Transverse colon (tissue), 3 donors: ENCODE results near the gene PLA2G4E.

Experiments used
- EP300 ChIP-seq: sonication (generic); formaldehyde crosslinking; IDR thresholded peaks from one replicate; pipeline ENCODE4 v1.6.1; 2017; ENCODE audit warnings: antibody characterized with exemption, low read depth
- TF ChIP-seq, protein P1 (sequence below), 5 experiments: fragments of 200-600 bp in 3 of 5; fragments of 450-650 bp in 2 of 5; sonication (generic) in 3 of 5; IDR thresholded peaks; 1 replicate in 2 of 5; 2 replicates in 3 of 5; pipeline ENCODE4 v1.5.1; 2016 to 2017; ENCODE audit warnings: antibody characterized with exemption in 5 of 5, inconsistent platforms in 3 of 5, mild to moderate bottlenecking in 2 of 5, moderate library complexity in 1 of 5

DNA sequence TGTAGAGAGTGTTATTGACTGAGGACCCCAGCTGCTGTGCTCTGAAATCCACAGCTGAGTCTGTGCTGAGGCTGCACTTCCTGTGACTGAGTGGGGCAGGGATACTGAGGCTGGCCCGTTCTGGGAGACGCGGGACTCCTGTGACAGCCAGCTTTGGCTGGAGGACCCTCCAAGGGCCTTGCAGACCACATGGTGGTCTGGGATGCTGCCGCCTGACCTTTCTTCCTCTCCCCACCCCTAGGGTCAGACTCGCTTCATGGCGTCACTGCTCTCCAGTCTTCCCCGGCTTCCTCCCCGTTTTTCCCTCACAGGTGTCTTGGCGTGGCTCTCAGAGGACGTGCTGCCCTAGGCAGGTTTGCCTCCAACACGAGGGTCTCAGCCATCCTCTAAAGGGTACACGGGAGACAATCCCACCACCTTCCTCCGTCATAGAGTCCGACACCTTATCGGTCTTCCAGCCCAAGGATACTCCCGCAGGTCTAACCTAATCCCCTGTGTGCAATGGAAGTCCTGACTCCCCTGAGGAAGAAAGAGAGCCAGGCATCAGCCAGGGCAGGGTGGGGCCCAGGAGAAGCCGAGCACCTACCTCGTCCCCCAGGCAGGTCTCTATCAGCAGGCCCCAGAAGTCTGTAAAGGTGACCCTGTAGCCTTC is 28.6 kb downstream of the PLA2G4E start:
- TF ChIP-seq, protein P1, sequence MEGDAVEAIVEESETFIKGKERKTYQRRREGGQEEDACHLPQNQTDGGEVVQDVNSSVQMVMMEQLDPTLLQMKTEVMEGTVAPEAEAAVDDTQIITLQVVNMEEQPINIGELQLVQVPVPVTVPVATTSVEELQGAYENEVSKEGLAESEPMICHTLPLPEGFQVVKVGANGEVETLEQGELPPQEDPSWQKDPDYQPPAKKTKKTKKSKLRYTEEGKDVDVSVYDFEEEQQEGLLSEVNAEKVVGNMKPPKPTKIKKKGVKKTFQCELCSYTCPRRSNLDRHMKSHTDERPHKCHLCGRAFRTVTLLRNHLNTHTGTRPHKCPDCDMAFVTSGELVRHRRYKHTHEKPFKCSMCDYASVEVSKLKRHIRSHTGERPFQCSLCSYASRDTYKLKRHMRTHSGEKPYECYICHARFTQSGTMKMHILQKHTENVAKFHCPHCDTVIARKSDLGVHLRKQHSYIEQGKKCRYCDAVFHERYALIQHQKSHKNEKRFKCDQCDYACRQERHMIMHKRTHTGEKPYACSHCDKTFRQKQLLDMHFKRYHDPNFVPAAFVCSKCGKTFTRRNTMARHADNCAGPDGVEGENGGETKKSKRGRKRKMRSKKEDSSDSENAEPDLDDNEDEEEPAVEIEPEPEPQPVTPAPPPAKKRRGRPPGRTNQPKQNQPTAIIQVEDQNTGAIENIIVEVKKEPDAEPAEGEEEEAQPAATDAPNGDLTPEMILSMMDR (IDR thresholded peaks at IDR 0.05), result no peak
- no peak for TF ChIP-seq EP300
